Neural progenitor cell (in vitro differentiated cells): ENCODE results near the gene COL15A1. TPM values are rescaled to one million over a fixed set of nuclear protein-coding genes. Genes with fewer than 3 reads are reported as not detected.

Experiments
- DNase-seq: peaks from one replicate; pipeline ENCODE4 v3.0.0-alpha.2; 2016; ENCODE audit warnings: low spot score
- H2AFZ ChIP-seq: fragments of 200-600 bp; sonication (generic); replicated peaks from 2 replicates; pipeline ENCODE4 v1.6.1; 2016; ENCODE audit warnings: antibody characterized with exemption
- H3F3A ChIP-seq: fragments of 200-600 bp; sonication (generic); 2 replicates; pipeline ENCODE4 v1.6.1; 2016; ENCODE audit warnings: antibody characterized with exemption, low read depth
- H3K27ac ChIP-seq: fragments of 200-600 bp; sonication (generic); 2 replicates; pipeline ENCODE4 v1.5.1; 2016; ENCODE audit warnings: mild to moderate bottlenecking
- H3K27me3 ChIP-seq: fragments of 200-600 bp; sonication (generic); 2 replicates; pipeline ENCODE4 v1.6.1; 2016; ENCODE audit warnings: mild to moderate bottlenecking, moderate library complexity
- H3K36me3 ChIP-seq: fragments of 200-600 bp; sonication (generic); 2 replicates; pipeline ENCODE4 v1.5.1; 2016
- H3K4me1 ChIP-seq: fragments of 200-600 bp; sonication (generic); 2 replicates; pipeline ENCODE4 v1.6.1; 2016; ENCODE audit warnings: mixed run types
- H3K4me2 ChIP-seq: fragments of 200-600 bp; sonication (generic); 2 replicates; pipeline ENCODE4 v1.6.1; 2016
- H3K4me3 ChIP-seq: fragments of 200-600 bp; sonication (generic); 2 replicates; pipeline ENCODE4 v1.5.1; 2016
- H3K79me2 ChIP-seq: fragments of 200-600 bp; sonication (generic); 2 replicates; pipeline ENCODE4 v1.6.1; 2016; ENCODE audit warnings: low read depth
- H3K9ac ChIP-seq: fragments of 200-600 bp; sonication (generic); 2 replicates; pipeline ENCODE4 v1.6.1; 2016
- H3K9me3 ChIP-seq: fragments of 200-600 bp; sonication (generic); 2 replicates; pipeline ENCODE4 v1.5.1; 2016; ENCODE audit warnings: low read depth
- H4K20me1 ChIP-seq: fragments of 200-600 bp; sonication (generic); 2 replicates; pipeline ENCODE4 v1.6.1; 2016; ENCODE audit warnings: low read depth
- H3K27ac Mint-ChIP-seq: 3 replicates; pipeline ENCODE4 v1.8.0; 2021; ENCODE audit warnings: mixed read lengths
- H3K27me3 Mint-ChIP-seq: 2 replicates; pipeline ENCODE4 v1.8.0; 2022; ENCODE audit warnings: low read depth, mild to moderate bottlenecking, inconsistent platforms, moderate library complexity, mixed read lengths; ENCODE audit not compliant: insufficient read depth
- H3K36me3 Mint-ChIP-seq: 3 replicates; pipeline ENCODE4 v1.8.0; 2021; ENCODE audit warnings: mixed read lengths
- H3K4me1 Mint-ChIP-seq: 3 replicates; pipeline ENCODE4 v1.8.0; 2021; ENCODE audit warnings: mixed read lengths
- H3K4me3 Mint-ChIP-seq: 3 replicates; pipeline ENCODE4 v1.8.0; 2021; ENCODE audit warnings: mild to moderate bottlenecking, moderate library complexity, mixed read lengths
- H3K9me3 Mint-ChIP-seq: 3 replicates; pipeline ENCODE4 v1.8.0; 2020; ENCODE audit warnings: mixed read lengths
- CTCF ChIP-seq: fragments of 200-600 bp; sonication (generic); IDR thresholded peaks from 2 replicates; pipeline ENCODE4 v1.5.1; 2017; ENCODE audit warnings: antibody characterized with exemption, mild to moderate bottlenecking
- EZH2 ChIP-seq: fragments of 200-600 bp; sonication (generic); IDR thresholded peaks from 2 replicates; pipeline ENCODE4 v1.6.1; 2017; ENCODE audit warnings: antibody characterized with exemption, mild to moderate bottlenecking, moderate library complexity
- EZH2phosphoT487 ChIP-seq: fragments of 200-600 bp; sonication (generic); IDR thresholded peaks from 2 replicates; pipeline ENCODE4 v1.6.1; 2017; ENCODE audit warnings: antibody characterized with exemption
- total RNA-seq: library from RNA; depleted of rRNA; stranded (reverse); fragments of >200 nt; gene quantifications from 2 replicates; pipeline ENCODE4 v1.2.3, GENCODE V29; 2015; ENCODE audit warnings: low replicate concordance

The COL15A1 gene
- total RNA-seq, 1 donor from 2014 or later = 3.2 TPM

- H3K27ac Mint-ChIP-seq = peak overlapping the region; percentile 14
- no peak for TF ChIP-seq EZH2
- TF ChIP-seq EZH2phosphoT487 = no peak
- no peak for TF ChIP-seq CTCF
Measured at GRCh38 chr9:99103901-99104458, 160.3 kb downstream of the COL15A1 start.

GRCh38 chr9:99104459-99105151 lies 160.9 kb downstream of the COL15A1 start, which contains the start of gene TGFBR1:
Gene TGFBR1 (plus strand): TSS chr9:99105113. CDS start chr9:99105206, 93 bp downstream.
- H3K9me3 Mint-ChIP-seq = peaks cover 8% of the 10 kb centered on the region
- H3K27me3 Mint-ChIP-seq = peaks cover 6% of the 10 kb centered on the region
- Histone ChIP-seq H3K27ac (peak within 1 kb of the TSS; percentile 59), H3K9me3 (no peaks in the 10 kb centered on the region), H3K4me3 (peak within 1 kb of the TSS; percentile 94), H3K4me1 (peaks cover 36% of the 10 kb centered on the region), H4K20me1 (peaks cover 42% of the 10 kb centered on the region), H3K27me3 (peaks cover 16% of the 10 kb centered on the region), H3K36me3 (no peaks in the 10 kb centered on the region), H3K9ac (peak within 1 kb of the TSS; percentile 76), H3K4me2 (peak within 1 kb of the TSS; percentile 87), H2AFZ (peak within 1 kb of the TSS; percentile 80), H3K79me2 (peaks cover 43% of the 10 kb centered on the region), H3F3A (peaks cover 22% of the 10 kb centered on the region)
- H3K4me1 Mint-ChIP-seq = peaks cover 39% of the 10 kb centered on the region
- peak; percentile 99 for DNase-seq
- peaks cover 15% of the 10 kb centered on the region for H3K36me3 Mint-ChIP-seq
- peak within 1 kb of the TSS; percentile 89 for H3K4me3 Mint-ChIP-seq
- peak within 1 kb of the TSS; percentile 48 for H3K27ac Mint-ChIP-seq
- no peak for TF ChIP-seq CTCF
- no peak for TF ChIP-seq EZH2
- TF ChIP-seq EZH2phosphoT487 = no peak

More at GRCh38 chr9:99103901-99104458, 160.3 kb downstream of the COL15A1 start:
- H3K27me3 ChIP-seq = peaks cover 16% of the 10 kb centered on the region
- H3K4me1 ChIP-seq = peaks cover 36% of the 10 kb centered on the region
- no peak overlapping the region for H3K27ac ChIP-seq
- peaks cover 39% of the 10 kb centered on the region for H3K4me1 Mint-ChIP-seq
- peaks cover 10% of the 10 kb centered on the region for H3K36me3 Mint-ChIP-seq
- H3K27me3 Mint-ChIP-seq = peaks cover 6% of the 10 kb centered on the region
- DNase-seq = peak; percentile 36
- no peaks in the 10 kb centered on the region for H3K9me3 ChIP-seq
- H3K79me2 ChIP-seq = peaks cover 37% of the 10 kb centered on the region
- H3K9ac ChIP-seq = no peak overlapping the region
- peak overlapping the region; percentile 89 for H3K4me3 Mint-ChIP-seq
- H3K4me2 ChIP-seq = peak overlapping the region; percentile 87
- H3K4me3 ChIP-seq = peak overlapping the region; percentile 51
- H3K9me3 Mint-ChIP-seq = peaks cover 9% of the 10 kb centered on the region
- peaks cover 36% of the 10 kb centered on the region for H4K20me1 ChIP-seq
- peak overlapping the region; percentile 80 for H2AFZ ChIP-seq
- no peaks in the 10 kb centered on the region for H3K36me3 ChIP-seq
- peaks cover 22% of the 10 kb centered on the region for H3F3A ChIP-seq

- H3K9ac ChIP-seq = peak overlapping the region; percentile 76
- Mint-ChIP-seq H3K27me3 (peaks cover 4% of the 10 kb centered on the region), H3K4me1 (peaks cover 39% of the 10 kb centered on the region), H3K27ac (peak overlapping the region; percentile 48), H3K4me3 (peak overlapping the region; percentile 89), H3K36me3 (peaks cover 23% of the 10 kb centered on the region), H3K9me3 (peaks cover 12% of the 10 kb centered on the region)
- H3K4me1 ChIP-seq = peaks cover 36% of the 10 kb centered on the region
- peak; percentile 85 for DNase-seq
- H3K79me2 ChIP-seq = peaks cover 51% of the 10 kb centered on the region
- peak overlapping the region; percentile 86 for H3K4me2 ChIP-seq
- TF ChIP-seq EZH2phosphoT487 = no peak
- TF ChIP-seq CTCF = no peak
- no peak for TF ChIP-seq EZH2
- H3F3A ChIP-seq = peaks cover 22% of the 10 kb centered on the region
- no peaks in the 10 kb centered on the region for H3K36me3 ChIP-seq
- H3K27me3 ChIP-seq = peaks cover 16% of the 10 kb centered on the region
- H4K20me1 ChIP-seq = peaks cover 50% of the 10 kb centered on the region
- H3K27ac ChIP-seq = peak overlapping the region; percentile 59
- H3K9me3 ChIP-seq = no peaks in the 10 kb centered on the region
- H2AFZ ChIP-seq = no peak overlapping the region
- peak overlapping the region; percentile 94 for H3K4me3 ChIP-seq
Measured at GRCh38 chr9:99105152-99106043, 161.7 kb downstream of the COL15A1 start.
